ENCODE data around the gene CRX. TPM values are rescaled to one million over a fixed set of nuclear protein-coding genes. Genes with fewer than 3 reads are reported as not detected.

CRX gene
- total RNA-seq, 1 donor from 2014 or later: not detected

DNA sequence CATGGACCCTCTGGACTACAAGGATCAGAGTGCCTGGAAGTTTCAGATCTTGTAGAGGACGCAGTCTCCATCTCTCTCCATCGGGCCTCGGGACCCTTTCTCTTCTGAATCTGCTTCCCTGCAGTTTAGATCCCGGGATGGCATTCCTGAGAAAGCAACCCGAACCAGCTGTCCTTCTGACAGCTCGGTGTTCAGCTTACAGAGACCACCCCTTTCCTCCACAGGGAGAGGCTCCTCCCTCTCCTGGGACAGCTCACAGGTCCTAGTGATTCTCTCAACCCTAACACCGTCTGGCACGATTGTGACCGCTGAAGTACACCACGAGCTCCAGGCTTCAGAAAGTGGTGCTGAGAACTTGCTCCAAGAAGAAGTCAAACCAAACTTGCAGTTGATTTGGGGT is 18.2 kb downstream of the CRX start:
- ATAC-seq (no peak), DNase-seq (no peak)
- no peaks in the 10 kb centered on the region for H3K4me1 ChIP-seq
- no peaks in the 10 kb centered on the region for H3K9me3 ChIP-seq
- H3K27ac ChIP-seq: no peak overlapping the region
- H3K4me3 ChIP-seq: no peak overlapping the region
- intact Hi-C loops (cut with DNase I): no loop called here
- H3K27me3 ChIP-seq (ENCODE audit: low read depth): peaks cover 32% of the 10 kb centered on the region
- TF ChIP-seq, protein P1, sequence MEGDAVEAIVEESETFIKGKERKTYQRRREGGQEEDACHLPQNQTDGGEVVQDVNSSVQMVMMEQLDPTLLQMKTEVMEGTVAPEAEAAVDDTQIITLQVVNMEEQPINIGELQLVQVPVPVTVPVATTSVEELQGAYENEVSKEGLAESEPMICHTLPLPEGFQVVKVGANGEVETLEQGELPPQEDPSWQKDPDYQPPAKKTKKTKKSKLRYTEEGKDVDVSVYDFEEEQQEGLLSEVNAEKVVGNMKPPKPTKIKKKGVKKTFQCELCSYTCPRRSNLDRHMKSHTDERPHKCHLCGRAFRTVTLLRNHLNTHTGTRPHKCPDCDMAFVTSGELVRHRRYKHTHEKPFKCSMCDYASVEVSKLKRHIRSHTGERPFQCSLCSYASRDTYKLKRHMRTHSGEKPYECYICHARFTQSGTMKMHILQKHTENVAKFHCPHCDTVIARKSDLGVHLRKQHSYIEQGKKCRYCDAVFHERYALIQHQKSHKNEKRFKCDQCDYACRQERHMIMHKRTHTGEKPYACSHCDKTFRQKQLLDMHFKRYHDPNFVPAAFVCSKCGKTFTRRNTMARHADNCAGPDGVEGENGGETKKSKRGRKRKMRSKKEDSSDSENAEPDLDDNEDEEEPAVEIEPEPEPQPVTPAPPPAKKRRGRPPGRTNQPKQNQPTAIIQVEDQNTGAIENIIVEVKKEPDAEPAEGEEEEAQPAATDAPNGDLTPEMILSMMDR (IDR thresholded peaks at IDR 0.05): no peak
- H3K36me3 ChIP-seq: no peaks in the 10 kb centered on the region

DNA sequence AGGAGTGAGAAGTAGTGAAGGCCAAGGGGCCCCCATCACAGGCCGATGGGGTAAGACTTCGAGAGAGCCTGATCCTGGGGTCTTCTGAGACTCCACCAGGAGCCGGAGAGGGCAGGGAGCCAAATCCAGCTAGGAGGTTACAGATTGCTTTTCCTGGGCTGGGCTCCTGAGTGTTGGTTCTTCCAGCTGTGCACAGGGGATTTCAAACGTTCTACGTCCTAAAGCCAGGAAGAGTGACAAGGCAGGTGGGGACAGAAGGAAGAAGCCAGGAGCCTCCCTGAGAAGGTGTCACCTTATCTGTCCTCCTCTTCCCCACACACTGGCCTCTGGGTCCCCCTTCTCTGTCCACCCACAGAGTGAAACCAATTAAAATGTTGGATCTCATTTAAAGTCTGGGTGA is 21.2 kb downstream of the CRX start:
- Histone ChIP-seq H3K9me3 (no peaks in the 10 kb centered on the region), H3K27ac (no peak overlapping the region), H3K4me3 (no peak overlapping the region), H3K4me1 (no peaks in the 10 kb centered on the region), H3K27me3 (ENCODE audit: low read depth) (peaks cover 50% of the 10 kb centered on the region), H3K36me3 (no peaks in the 10 kb centered on the region)
- peak; percentile 24 for DNase-seq
- TF ChIP-seq, protein P1 (IDR thresholded peaks at IDR 0.05): no peak
- intact Hi-C loops (cut with DNase I): no loop called here
- ATAC-seq: no peak

DNA sequence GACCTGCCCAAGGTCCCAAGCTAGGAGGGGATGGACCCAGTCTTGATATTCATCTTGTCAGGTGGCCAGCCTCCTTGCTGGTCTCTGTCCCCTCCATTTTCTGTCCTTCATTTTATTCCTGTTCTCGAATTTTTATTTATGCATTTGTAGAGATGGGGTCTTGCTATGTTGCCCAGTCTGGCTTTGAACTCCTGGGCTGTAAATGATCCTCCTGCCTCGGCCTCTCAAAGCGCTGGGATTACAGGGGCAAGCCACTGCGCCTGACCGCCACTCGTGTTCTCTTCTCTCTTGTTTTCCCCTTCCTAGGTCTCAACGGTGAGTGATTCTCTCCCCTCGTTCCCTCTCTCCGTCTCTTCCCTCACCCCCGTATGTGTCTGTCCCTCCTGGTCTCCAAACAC is 26.7 kb downstream of the CRX start:
- intact Hi-C loops (cut with DNase I): no loop called here
- no peaks in the 10 kb centered on the region for H3K4me1 ChIP-seq
- ATAC-seq: no peak
- H3K9me3 ChIP-seq: no peaks in the 10 kb centered on the region
- H3K27ac ChIP-seq: no peak overlapping the region
- peaks cover 57% of the 10 kb centered on the region for H3K27me3 ChIP-seq (ENCODE audit: low read depth)
- TF ChIP-seq, protein P1 (IDR thresholded peaks at IDR 0.05): no peak
- H3K36me3 ChIP-seq: no peaks in the 10 kb centered on the region
- H3K4me3 ChIP-seq: no peak overlapping the region
- DNase-seq: no peak

DNA sequence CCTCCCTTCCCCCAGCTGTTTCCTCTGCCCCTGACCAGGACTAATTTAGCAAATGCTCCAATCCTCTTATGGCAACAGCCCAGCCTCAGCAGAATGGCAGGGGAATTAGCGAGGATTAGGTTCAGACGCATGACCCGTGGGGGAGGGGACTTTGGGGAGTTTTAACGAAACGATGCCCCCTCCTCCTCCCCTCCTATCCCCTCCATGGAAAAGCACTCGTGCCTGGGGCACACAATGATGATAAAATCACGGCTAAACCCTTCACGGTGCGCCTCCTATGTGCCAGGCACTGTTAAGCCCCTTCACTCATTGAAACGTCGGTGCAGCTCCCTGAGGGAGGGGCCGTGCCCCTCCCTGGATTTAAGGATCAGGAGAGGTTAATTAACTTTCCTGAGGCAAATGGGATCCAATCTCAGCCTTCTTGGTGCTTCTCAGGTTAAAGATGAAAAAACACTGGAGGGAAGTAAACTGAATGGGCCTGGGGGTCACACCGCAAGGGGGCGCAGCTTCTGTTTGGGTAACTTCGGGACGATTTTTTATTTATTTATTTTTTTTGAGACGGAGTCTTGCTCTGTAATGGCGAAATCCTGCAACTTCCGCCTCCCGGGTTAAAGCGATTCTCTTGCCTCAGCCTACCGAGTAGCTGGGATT is 27.2 kb downstream of the CRX start:
- Histone ChIP-seq H3K27ac (no peak overlapping the region), H3K9me3 (no peaks in the 10 kb centered on the region), H3K36me3 (no peaks in the 10 kb centered on the region), H3K4me3 (no peak overlapping the region), H3K27me3 (ENCODE audit: low read depth) (peaks cover 57% of the 10 kb centered on the region), H3K4me1 (no peaks in the 10 kb centered on the region)
- intact Hi-C loops (cut with DNase I): no loop called here
- DNase-seq: peak; percentile 54
- TF ChIP-seq, protein P1 (IDR thresholded peaks at IDR 0.05): peak; percentile 36
- no peak for ATAC-seq

DNA sequence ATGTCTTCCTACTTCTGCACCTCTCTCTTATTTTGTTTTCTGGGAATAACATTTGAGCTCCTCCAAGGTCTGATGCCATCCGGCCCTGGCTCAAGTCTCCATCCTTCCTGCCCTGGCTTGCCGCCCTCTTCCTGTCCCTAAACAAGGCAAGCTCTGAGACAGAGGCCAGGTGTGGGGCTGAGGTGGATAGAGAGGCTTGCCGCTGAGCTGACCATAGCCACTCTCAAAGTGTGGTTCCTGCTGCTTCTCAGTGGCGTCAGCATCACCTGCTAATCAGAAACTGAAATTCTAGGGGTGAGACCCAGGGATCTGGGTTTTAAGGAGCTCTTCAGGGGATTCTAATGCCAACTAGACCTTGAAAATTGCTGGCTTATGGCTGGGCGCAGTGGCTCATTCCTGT is 31.3 kb downstream of the CRX start:
- no peak for ATAC-seq
- H3K36me3 ChIP-seq: no peaks in the 10 kb centered on the region
- intact Hi-C loops (cut with DNase I): no loop called here
- H3K27ac ChIP-seq: no peak overlapping the region
- peaks cover 63% of the 10 kb centered on the region for H3K27me3 ChIP-seq (ENCODE audit: low read depth)
- DNase-seq: peak; percentile 8
- TF ChIP-seq, protein P1 (IDR thresholded peaks at IDR 0.05): no peak
- H3K4me3 ChIP-seq: no peak overlapping the region
- no peaks in the 10 kb centered on the region for H3K4me1 ChIP-seq
- H3K9me3 ChIP-seq: no peaks in the 10 kb centered on the region

All from lower lobe of right lung (tissue), 2 donors.